Right atrium auricular region (tissue), 2 donors: ENCODE results near the gene BAMBI. TPM values are rescaled to one million over a fixed set of nuclear protein-coding genes. Genes with fewer than 3 reads are reported as not detected.

Experiments used
- DNase-seq: peaks from one replicate; pipeline ENCODE4 v3.0.0-alpha.2; 2019; ENCODE audit warnings: low spot score
- H3K27ac ChIP-seq, 2 donors: fragments of 200-600 bp; sonication (generic); 1 replicate in 1 of 2; 2 replicates in 1 of 2; pipeline ENCODE4 v1.5.1; 2016 to 2019
- H3K27me3 ChIP-seq, 2 donors: fragments of 200-600 bp; sonication (generic); one replicate each; pipeline versions ENCODE4 v1.5.1 to v1.6.0; 2017 to 2019
- H3K36me3 ChIP-seq: fragments of 200-600 bp; sonication (generic); one replicate; pipeline ENCODE4 v1.5.1; 2016
- H3K4me1 ChIP-seq, 2 donors: fragments of 200-600 bp; sonication (generic); one replicate each; pipeline versions ENCODE4 v1.5.1 to v1.6.0; 2017 to 2019
- H3K4me3 ChIP-seq, 2 donors: fragments of 200-600 bp; sonication (generic); 1 replicate in 1 of 2; 2 replicates in 1 of 2; pipeline ENCODE4 v1.5.1; 2017 to 2019; ENCODE audit warnings: mild to moderate bottlenecking in 1 of 2, moderate library complexity in 1 of 2
- H3K9me3 ChIP-seq, 2 donors: fragments of 200-600 bp; sonication (generic); one replicate each; pipeline ENCODE4 v1.5.1; 2019
- total RNA-seq, 2 donors: library from RNA; depleted of rRNA; stranded (reverse); fragments of >200 nt; gene quantifications; one replicate each; pipeline ENCODE4 v1.1.0, GENCODE V29; 2016
- TF ChIP-seq, protein P1 (sequence below), 2 donors: fragments of 200-600 bp; sonication (generic); IDR thresholded peaks; one replicate each; pipeline ENCODE4 v1.5.1; 2019; ENCODE audit warnings: antibody characterized with exemption in 2 of 2

The BAMBI gene
- total RNA-seq, 2 donors from 2014 or later = 61.1 to 92.7 TPM

DNA sequence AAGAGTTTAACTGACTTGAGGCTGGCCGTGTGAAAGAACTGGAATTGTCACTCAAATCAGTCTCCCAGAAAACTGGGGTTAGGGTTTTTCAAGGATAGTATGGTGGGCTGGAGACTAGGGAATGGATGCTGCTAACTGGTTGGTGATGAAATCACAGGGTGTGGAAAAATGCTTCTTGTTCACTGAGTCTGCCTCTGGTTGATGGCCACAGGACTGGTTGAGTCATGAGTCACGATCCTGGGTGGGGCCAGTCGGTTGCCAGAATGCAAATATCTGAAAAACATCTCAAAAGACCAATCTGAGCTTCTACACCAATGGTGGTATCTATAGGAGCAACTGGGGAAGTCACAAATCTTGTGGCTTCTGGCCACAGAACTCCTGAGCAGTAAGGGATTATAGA is 16.3 kb upstream of the BAMBI start:
- DNase-seq = no peak
- Histone ChIP-seq H3K4me3 (no peak overlapping the region), H3K27ac (no peak overlapping the region), H3K9me3 (no peaks in the 10 kb centered on the region), H3K4me1 (no peaks in the 10 kb centered on the region), H3K27me3 (no peaks in the 10 kb centered on the region), H3K36me3 (no peaks in the 10 kb centered on the region)
- TF ChIP-seq, protein P1, sequence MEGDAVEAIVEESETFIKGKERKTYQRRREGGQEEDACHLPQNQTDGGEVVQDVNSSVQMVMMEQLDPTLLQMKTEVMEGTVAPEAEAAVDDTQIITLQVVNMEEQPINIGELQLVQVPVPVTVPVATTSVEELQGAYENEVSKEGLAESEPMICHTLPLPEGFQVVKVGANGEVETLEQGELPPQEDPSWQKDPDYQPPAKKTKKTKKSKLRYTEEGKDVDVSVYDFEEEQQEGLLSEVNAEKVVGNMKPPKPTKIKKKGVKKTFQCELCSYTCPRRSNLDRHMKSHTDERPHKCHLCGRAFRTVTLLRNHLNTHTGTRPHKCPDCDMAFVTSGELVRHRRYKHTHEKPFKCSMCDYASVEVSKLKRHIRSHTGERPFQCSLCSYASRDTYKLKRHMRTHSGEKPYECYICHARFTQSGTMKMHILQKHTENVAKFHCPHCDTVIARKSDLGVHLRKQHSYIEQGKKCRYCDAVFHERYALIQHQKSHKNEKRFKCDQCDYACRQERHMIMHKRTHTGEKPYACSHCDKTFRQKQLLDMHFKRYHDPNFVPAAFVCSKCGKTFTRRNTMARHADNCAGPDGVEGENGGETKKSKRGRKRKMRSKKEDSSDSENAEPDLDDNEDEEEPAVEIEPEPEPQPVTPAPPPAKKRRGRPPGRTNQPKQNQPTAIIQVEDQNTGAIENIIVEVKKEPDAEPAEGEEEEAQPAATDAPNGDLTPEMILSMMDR (IDR thresholded peaks at IDR 0.05) = no peak

DNA sequence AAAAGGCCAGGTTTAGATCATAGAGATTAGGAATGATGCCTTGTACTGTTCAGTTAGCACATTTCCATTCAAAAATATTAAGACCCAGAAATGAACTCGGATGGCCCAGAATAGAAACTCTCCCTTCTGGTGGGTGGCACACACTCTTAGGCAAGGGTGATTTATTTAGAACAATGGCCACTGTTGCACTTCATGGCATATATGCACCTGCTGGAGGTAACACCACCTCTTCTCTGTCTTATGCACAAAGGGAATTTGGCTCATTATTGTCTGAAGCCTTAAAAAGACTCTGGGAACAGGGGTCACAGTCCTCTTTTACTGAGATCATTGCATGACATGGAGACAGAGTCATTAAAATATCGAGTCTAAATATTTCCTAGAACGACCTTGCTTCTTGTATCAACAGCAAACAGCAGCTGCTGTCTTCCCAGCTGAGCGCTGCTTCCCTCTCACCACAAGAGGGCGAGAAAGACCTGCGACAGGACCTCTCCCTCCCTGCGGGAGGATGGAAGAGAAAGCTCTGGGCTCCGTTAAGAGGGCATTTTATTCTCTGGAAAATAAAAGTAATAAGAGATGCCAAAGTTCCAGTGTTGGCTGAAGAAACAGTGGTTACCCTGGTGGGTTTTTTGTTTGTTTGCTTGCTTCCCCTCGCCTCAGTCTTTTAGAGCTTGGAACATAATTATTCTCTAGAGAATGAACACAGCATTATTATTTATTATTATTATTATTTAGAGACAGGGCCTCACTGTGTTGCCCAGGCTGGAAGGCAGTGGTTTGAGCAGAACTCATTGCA is 13.5 kb upstream of the BAMBI start:
- Histone ChIP-seq H3K36me3 (no peaks in the 10 kb centered on the region), H3K27ac (peak overlapping the region in 1 of 2 donors; percentile 47), H3K4me1 (peaks cover 0 to 5% of the 10 kb centered on the region in 2 donors), H3K27me3 (no peaks in the 10 kb centered on the region), H3K4me3 (no peak overlapping the region), H3K9me3 (no peaks in the 10 kb centered on the region)
- TF ChIP-seq, protein P1 (IDR thresholded peaks at IDR 0.05) = peak; percentile 94 to 95
- DNase-seq = peak; percentile 90

DNA sequence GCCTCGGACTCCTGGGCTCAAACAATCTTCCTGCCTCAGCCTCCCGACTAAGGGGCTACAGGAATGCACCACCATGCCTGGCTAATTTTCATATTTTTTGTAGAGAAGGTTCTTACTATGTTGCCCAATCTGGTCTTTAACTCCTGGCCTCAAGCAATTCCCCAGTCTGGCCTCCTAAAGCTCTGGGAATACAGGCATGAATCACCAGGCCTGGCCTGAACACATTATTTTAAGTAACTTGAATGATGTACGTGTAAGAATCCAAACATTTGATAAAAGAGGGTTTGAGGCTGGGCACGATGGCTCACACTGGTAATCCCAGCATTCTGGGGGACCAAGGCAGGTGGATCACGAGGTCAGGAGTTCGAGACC is 13.0 kb upstream of the BAMBI start:
- DNase-seq = no peak
- Histone ChIP-seq H3K27me3 (no peaks in the 10 kb centered on the region), H3K4me3 (no peak overlapping the region), H3K27ac (peak overlapping the region in 1 of 2 donors; percentile 47), H3K9me3 (no peaks in the 10 kb centered on the region), H3K36me3 (no peaks in the 10 kb centered on the region), H3K4me1 (peaks cover 0 to 5% of the 10 kb centered on the region in 2 donors)
- TF ChIP-seq, protein P1 (IDR thresholded peaks at IDR 0.05) = no peak

DNA sequence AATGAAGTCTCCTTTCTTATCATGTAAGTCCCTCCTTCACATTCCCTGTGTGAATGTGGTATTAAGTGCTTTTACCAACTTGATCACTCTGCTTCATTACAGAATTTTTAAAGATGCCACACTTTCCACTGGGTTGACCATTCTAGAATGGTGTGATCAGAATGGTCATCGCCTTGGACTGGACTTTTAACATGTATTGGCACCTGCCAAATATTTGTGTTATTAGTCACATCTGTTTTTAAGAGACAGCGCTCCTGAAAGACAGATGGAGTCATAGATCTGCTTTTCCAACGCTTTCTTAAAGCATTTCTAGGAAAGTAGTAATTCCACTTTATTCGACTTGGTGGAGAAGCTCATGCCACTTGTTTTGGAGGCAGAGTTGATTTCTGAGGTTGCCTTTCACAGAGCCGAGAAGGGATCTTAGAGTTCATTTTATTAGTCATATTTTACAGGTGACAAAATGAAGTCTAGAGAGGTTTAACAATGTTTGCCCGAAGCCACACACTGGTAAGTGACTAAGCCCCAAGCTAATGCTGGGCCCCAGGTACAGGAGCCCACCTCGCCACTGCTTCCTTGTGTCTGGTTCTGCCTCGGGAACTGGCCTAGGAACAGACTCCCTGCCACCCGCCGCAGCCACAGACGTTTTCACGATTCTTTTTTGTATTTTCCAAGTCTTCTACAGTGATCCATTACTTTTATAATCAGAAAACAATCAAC is 10.4 kb upstream of the BAMBI start:
- TF ChIP-seq, protein P1 (IDR thresholded peaks at IDR 0.05) = no peak
- no peak overlapping the region for H3K27ac ChIP-seq
- DNase-seq = no peak
- no peaks in the 10 kb centered on the region for H3K36me3 ChIP-seq
- no peaks in the 10 kb centered on the region for H3K9me3 ChIP-seq
- H3K4me3 ChIP-seq = no peak overlapping the region
- no peaks in the 10 kb centered on the region for H3K27me3 ChIP-seq
- peaks cover 0 to 5% of the 10 kb centered on the region in 2 donors for H3K4me1 ChIP-seq

DNA sequence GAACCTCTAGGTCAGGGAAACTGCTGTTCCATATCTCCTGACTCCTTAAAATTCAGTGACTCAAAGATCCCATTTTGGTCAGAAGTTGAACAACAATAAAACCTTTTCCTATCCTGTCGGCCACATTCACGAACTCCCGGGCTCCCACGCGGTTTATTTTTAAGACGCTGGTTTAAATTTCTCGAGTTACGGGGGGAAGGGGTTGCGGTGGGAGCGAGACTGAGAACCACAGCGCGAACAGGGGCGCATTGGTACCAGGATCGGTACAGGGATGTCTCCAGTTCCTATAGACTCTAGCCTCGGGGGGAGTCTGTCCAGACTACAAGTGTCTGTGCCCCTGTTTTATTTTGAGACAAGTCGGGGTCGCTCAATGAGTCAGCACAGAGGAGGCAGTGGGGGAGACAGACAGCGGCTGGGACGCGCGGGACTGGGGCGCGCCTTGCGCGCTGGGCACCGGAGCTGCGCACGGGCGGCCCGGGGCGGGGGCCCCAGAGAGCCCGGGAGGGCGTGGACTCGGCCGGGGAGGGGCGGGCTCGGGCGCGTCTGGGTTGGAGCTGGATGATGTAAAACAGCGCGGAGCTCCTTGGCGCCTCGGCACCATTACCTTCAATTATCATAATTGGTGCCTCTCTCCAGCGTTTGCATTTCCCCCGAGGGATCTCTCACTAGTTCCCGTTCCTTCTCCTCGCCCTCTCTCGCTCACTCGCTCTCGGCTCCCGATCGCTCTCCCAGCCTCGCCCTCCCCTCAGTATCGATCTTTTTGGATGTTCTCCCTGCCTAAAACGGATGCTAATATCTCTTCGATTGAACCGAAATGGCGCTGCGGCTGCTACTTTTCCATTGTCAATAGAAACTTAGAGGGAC is 8.7 kb upstream of the BAMBI start:
- peaks cover 0 to 5% of the 10 kb centered on the region in 2 donors for H3K4me1 ChIP-seq
- no peak for DNase-seq
- TF ChIP-seq, protein P1 (IDR thresholded peaks at IDR 0.05) = no peak
- H3K9me3 ChIP-seq = no peaks in the 10 kb centered on the region
- H3K4me3 ChIP-seq = peak overlapping the region; percentile 34 to 52
- H3K27me3 ChIP-seq = no peaks in the 10 kb centered on the region
- peak overlapping the region; percentile 18 to 43 for H3K27ac ChIP-seq
- no peaks in the 10 kb centered on the region for H3K36me3 ChIP-seq
